GM15510 (cell line): Measurements from ENCODE around the gene CORO2B.

Experiments
- POLR2A ChIP-seq: IDR thresholded peaks from 3 replicates; pipeline ENCODE4 v1.6.1; 2011; ENCODE audit warnings: borderline replicate concordance; ENCODE audit not compliant: insufficient read length; ENCODE audit errors: extremely low read depth

Gene CORO2B

DNA sequence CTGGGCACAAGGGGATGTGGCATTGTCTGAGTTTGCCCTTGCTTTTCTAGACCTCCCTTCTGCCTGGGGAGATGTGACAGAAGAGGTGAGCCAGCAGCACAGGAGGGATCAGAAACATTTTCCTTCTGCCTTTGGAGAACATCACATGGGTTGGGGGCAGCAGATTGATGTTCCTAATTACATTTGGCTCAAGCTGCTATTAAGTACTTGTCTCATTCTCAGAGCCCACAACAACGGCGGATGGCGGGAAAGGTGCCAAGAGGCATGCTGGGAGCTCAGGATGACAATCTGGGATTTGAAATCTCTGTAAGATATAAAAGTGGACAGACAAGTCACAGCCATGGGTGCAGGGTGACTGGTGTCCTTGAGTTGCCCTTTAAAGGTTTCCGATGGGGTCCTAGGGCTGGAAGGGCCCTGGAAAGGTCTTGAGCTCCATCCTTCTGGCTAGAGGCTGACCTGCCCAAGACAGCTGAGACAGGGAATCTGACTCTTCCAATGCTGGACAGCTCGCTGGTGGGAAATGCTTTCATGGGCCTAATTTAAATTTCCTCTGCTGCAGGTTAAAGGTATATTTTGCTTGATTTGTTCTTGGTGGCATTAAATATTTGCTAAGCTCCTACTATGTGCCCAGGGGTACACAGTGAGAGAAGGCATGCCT is 2.4 kb upstream of the CORO2B start:
- no peak for TF ChIP-seq POLR2A

DNA sequence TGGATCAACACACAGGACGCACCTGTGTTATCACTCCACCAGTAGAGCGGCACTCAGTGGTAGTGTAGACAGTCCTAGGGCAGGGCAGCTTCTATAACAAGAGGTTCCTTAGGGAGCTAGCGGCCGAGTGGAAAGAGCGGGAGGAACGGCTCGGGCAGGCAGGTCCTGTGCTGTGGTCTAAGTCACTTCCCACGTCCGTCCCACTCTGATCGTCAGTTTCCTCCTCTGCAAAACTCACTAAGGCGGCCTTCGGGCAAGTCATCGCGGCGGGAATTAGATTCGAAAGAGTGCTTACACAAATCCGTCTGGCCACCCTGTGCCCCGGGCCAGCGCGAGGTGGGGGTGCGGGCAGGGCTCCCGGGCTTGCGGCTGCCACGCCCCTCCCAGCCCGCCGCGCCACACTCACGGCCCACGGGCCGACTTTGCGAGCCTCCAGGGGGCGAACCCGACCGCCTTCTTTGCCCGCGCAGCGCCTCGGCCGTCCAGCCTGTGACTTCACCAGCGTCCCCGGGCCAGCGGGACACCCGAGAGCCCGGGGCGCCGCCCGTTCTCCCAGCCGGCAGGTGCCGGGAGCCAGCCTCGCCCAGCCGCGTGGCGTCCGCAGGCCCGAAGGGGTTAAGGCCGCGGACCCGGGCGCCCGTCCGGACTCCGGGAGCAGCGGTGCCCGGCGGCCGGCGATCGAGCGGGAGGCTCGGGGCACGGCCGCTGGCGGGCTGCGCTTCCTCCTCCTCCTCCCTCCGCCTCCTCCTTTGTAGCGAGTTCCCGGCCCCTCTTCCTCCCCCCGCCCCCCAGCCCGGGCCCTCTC is 416 bp upstream of the CORO2B start:
- TF ChIP-seq POLR2A, result no peak

DNA sequence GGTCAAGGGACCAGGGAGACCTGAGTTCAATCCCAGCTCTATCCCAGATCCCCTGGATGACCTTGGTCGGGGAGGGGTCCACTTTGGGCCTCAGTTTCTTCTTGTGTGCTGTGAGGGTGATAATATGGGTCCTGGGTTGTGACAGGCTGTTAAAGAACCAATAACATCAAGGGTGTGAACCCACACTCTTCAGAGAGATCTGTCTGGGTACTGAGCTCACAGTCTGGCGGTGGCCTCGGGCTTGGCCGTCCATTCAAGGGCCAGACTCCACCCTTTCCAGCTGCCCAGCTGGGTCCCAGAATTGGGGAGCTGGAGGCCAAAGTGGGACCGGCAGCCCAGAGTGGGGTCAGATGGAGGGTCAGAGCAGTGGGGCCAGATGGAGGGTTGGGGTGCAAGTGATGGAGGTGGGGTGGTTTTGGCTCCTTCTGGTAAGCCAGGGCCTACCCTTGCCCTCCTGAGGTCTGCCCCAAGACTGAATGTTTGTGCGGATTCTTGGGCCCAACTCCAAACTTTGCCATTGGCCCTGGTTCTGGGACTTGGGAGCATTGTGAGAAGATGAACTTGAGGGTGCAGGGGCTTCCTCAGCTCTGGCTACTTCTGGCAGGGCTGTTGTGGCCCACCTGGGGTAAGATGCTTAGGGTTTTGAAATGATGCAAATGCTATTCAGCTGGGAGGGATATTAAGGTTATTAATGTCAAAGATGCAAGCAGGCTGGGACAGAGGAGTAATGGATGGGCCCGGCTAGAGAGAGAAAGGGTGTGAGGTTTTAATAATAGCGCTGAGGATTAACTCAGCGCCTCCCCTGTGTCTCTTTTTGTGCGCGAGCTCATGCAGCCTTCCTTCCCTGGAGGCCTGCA is 1.5 kb downstream of the CORO2B start:
- TF ChIP-seq POLR2A, result no peak

DNA sequence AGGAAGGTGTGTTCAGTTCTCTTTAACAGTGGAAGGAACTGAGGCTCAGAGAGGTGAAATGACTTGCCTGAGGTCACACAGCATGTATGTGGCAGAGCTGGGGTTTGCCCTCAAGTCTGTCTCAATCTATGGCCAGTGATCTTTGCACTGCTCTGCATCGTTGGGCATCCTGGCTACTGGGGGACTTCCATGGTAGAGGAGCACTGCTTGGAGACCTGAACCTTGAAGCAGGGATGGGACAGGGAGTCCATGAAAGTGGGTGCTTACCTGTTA is 2.0 kb downstream of the CORO2B start:
- TF ChIP-seq POLR2A, result no peak

DNA sequence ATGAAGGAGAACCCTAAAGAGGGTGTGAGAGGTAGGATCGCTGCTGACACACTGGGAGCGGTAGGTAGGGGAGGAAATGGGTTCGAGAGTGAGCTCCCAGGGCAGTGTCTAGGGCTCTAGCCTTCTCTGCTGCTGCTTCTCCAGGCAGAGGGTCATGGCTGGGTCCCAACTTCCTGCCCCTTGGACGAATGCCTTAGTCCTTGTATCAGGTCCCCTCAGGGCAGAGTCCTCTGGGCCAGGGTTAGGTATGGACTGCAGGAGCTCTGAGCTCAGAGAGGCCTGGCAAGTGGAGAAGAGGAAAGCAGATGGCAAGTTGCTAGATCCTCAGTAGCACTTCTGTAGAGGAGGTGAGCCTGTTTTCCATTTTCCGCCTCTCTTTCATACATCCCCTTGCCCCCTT is 2.9 kb downstream of the CORO2B start:
- TF ChIP-seq POLR2A, result no peak

DNA sequence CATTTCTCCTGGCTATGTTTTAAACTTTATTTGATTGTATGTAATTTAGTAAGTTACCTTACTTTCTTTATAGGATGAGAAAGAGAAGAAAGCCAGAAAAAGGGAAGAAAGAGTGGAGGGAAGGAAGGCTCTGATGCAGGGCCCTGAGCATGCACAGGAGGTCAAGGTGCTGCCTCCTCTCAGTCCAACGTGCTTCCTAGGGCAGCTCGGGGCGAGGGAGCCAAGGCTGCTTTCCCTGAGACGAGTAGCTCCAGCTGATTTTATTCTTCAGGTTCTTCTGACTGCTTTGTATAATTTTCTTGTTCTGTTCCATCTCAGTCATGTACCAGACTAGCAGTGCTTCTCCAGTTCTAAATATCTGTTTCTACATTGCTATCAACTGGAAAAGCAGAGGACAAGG is 3.4 kb downstream of the CORO2B start:
- TF ChIP-seq POLR2A, result no peak

DNA sequence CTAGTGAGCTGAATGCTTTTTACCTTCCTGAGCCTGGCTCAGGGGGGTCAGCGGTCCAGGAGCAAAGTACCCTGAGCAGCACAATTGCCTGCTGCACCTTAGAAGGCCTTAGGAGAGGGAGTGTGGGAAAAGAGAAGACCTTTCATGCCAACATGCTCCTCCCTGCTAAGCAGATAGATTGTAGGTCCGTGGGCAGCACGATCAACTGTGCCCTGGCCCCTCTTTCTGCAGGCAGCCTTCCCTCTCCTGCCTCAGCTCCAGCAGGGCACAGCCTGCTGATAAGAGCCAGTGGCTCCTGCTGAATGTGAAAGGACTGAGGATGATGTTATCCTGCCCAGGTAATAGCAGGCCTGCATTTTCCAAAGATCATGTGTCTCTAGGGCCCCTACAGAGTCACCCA is 4.1 kb downstream of the CORO2B start:
- no peak for TF ChIP-seq POLR2A

DNA sequence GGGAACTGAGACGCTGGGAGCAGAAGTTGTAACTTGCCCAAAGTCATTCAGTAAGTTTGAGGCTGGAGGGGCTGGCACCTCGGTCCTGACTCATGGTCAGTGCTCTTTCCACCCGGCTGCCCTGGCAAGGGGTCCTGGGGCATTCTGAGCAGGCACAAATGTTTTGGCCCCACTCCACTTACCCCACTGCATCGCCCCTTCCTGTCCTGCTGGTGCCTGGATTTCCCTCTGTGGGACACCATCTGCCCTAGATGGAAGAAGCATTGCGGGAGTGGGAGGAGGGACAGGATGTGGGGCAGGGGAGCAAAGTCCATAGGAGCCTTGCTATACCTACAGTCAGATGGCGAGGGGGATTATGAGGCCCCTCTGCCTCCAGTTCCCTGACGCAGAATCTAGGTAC is 4.5 kb downstream of the CORO2B start:
- no peak for TF ChIP-seq POLR2A

DNA sequence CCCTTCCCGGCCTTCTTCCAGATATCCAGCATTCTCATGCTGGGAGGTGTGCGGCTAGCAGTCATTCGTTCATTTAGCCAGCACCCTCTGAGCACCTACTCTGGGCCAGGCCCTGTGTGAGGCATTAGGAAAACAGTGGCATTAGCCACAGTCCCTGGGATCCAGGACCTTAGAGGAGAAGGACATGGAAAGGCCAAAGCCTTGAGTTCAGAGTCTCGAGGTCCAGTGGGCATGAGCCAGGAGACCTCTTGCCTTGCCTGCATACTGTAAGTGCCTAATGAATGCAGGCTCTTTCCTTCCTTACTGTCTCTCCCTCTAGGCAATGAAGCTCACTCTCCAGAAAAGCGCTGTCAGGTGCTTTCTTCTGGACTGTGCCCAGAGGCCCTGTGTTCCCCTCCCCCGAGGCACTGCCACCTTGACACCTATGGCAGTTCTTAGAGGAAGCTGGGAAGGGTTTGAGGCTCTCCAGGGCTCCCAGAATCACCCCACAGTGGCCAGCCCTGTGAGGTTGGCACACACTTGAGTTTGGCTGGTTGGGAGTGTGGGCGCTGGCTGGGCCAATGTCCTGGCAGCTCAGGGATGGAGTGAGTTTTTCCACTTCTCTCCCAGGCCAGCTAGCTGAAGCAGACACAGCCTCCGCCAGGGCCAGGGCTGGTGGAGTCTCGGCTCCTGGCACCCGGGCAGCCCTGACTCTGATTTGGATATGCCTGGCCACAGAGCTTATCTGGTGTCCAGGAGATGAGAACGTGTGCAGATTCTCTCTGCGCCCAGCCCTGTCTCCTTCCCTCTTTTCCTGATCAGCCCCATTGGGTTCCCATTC is 5.4 kb downstream of the CORO2B start:
- no peak for TF ChIP-seq POLR2A

DNA sequence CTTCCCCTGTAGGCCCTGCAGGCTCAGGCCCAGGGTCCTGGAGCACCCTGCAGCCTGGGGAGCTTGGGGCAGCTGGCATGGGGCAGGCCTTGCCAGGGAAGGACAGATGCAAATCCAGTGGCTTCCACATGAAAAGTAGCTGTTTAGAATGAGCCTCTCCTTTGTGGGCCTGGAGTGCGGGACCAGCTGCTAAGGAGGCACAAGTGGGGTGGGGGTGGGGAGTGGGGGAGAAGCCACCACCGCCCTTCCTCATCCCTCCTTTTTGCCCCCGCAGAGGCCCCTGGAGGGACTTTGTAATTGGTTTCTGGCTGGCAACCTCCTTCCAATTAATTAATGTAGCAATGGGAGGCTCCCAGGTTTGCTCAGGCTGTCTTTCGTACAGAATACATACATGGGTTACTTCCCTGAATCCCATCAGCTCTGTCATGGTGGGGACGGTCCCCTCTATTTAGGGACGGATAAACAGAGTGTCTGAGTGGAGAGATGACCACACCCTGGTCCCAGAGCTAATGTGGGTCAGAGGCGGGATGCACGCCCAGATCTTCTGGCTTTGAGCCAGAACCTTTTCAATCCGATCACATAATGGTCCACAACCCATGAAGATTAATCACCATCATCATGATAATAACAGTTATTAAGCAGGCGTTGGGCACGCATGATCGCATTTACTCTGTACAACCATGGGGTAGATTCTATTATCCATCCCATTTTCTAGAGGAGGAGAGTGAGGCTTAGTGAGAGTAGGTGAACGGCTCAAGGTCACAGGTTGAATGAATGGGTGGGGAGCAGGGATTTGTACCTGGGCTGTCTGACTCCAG is 6.2 kb downstream of the CORO2B start:
- TF ChIP-seq POLR2A, result no peak

DNA sequence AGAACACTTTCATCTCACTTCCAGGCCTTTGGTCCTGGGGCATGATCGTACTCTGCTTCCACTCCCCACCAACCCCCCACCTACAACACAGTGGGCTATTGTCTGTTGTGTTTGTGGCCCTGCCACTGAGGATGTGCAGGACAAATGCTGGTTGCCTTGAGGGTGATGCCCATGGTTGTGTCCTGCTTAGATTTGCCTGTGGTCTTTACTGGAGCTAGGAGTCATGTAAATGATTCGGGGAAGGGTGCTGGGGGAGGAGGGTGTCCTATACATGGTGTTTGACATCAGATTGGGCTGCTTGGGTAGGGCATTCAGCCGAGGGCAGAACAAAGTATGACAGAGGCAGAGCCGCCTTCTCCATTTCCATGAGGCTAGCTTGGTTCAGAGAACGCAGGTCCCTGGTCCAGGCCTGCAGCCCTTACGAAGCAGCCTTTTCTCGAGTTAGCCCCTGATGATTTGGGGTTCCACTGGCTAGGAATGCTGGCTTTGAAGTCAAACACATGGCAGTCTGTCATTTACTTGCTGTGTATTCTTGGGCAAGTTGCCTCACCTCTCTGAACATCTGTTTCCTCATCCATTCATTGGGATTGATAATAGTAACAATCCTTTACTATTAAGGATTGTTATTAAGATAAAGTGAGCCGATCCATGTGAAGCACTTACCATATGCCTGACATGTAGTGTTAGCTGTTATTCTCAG is 6.9 kb downstream of the CORO2B start:
- TF ChIP-seq POLR2A, result no peak

DNA sequence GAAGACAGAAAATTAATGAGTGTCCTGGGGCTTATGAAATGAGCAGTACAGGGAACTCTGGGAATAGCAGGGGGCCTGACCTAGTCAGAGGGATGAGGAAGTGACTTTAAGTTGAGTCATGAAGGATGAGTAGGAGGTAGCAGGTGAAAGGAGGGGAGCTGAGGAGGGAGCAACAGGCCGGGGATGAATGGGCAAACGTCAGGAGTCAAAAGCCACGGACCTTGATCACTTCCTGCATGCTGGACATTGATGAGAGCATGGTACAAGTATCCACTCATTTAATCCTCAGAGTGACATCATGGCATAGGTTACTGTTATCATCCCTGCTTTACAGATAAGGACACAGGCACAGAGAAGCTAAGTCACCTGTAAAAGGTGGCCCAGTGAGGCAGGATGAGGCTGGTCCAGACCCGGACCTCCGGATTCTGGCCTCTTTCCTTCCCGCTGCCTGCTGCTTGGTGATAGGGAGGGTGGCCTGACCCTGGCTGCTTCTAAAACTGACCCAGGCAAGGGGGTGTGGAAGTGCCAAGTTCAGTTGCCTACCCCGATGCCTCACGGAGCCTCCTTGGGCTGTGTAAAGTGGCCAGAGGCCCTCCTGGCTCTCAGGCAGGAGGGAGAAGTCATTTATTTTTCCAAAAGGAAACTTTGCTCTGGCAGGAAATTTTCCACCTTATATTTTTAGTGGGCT is 7.6 kb downstream of the CORO2B start:
- TF ChIP-seq POLR2A, result no peak
